Activated CD4-positive, alpha-beta T cell treated with anti-CD3 and anti-CD28 coated beads, Interleukin-2, amount 50 U/mL, for 24 hours (primary cell): ENCODE measurements around the gene LRIT1.

Experiments used
- DNase-seq, 2 donors: peaks; one replicate each; pipeline ENCODE4 v3.0.0-alpha.2; 2020; ENCODE audit warnings: low read depth in 1 of 2, low spot score in 1 of 2

LRIT1 gene

DNA sequence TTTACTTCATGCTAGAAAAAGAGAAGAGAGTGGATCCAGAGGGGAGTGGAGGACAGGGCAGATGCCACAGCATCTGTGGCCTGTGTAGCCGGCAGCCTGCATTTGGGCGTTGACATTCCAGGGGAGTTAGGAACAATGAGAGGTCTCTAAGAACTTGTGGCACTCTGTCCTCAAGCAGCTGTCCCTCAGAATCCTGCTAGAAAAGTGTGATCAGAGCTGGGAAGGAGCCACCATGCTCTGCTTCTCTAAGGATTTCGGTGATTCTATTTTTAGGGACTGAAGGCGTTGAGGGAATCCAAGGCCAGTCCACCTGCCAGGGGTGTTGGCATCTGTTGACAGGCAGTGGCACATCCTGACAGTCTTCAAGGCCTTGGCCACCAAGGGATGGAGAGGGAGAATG is 23.6 kb downstream of the LRIT1 start:
- no peak for DNase-seq

GRCh38 chr10:84216834-84217233 is 24.5 kb downstream of the LRIT1 start:
- DNase-seq, result no peak

DNA sequence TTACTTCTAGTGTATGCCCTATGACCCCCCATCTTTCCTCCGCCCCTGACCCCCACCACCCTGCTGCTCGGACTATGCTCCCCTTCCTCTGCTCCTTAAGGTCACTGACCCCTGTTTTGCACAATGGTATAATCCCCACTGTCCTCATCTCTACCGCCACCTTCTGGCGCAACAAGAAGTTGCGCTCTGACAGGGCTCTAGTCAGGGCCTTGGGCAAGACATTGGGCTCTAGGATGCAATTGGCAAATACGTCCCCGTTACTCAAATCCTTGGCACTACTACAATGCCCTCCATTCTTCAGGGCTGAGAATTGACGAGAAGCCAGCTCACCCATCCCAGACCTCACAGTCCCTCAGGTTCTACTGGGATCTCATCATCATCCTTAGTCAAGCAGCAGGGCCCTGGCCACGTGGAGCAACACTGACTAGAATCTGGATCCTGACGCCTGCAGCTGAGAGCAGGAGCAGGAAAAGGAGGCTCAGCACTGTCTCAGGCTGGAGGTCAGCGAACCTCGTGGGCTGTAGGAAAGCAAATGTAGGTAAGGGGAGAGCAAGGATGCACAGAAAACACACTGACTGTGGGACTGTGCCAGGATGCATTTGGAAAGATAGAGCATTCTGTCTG is 26.6 kb downstream of the LRIT1 start:
- no peak for DNase-seq

DNA sequence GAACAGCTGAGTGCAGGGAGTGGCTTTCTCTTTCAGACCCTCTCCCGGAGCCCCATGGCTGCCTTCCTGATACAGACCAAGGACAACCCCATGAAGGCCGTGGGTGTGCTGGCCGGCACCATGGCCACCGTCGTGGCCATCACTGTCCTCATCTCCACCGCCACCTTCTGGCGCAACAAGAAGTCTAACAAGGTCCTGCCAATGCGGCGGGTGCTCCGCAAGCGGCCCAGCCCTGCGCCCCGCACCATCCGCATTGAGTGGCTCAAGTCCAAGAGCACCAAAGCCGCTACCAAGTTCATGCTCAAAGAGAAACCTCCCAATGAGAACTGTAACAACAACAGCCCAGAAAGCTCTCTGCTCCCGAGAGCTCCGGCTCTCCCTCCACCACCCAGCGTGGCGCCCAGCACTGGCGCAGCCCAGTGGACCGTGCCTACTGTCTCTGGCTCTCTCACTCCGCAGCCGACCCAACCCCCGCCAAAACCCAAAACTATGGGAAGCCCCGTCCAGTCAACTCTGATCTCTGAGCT is 27.2 kb downstream of the LRIT1 start:
- DNase-seq, result no peak

GRCh38 chr10:84213076-84213475 is 28.3 kb downstream of the LRIT1 start:
- DNase-seq, result no peak

GRCh38 chr10:84212014-84212413 is 29.3 kb downstream of the LRIT1 start:
- no peak for DNase-seq

DNA sequence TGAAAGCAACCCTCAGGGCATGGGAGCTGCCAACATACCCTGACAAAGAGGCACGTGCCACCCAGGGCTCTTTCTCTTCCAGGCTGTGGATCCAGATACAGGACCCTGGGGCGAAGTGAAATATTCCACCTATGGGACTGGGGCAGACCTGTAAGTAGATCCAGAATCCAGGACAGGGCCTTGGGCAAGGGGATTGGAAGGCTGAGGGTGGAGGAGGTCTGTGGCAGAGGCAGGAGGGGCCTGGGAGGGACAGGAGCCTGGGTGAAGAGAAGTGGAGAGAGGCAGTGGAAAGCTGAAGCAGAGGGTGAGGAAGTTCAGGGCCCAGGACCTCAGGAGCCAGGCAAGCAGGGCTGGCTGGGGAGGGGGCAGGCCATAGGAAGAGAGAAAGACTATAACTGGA is 29.8 kb downstream of the LRIT1 start:
- DNase-seq, result no peak

DNA sequence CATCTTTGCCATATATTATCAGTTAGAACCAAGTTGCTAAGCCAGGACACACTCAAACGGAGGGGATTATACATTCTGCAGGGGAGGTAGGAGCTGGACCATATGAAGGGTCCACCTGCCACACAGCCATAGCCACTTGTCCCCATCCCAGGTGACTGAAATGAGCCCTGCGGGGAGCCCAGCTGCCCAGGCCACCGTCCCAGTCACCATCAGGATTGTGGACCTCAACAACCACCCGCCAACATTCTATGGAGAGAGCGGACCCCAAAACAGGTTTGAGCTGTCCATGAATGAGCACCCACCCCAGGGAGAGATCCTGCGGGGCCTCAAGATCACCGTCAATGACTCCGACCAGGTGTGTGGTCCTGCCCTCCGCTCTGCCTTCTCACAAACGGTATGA is 33.3 kb downstream of the LRIT1 start:
- DNase-seq, result no peak

- DNase-seq, result no peak
Observed at GRCh38 chr10:84205853-84206525, 35.4 kb downstream of the LRIT1 start.

- DNase-seq, result peak; percentile 29 to 32
Observed at GRCh38 chr10:84205049-84205852, 36.1 kb downstream of the LRIT1 start.

DNA sequence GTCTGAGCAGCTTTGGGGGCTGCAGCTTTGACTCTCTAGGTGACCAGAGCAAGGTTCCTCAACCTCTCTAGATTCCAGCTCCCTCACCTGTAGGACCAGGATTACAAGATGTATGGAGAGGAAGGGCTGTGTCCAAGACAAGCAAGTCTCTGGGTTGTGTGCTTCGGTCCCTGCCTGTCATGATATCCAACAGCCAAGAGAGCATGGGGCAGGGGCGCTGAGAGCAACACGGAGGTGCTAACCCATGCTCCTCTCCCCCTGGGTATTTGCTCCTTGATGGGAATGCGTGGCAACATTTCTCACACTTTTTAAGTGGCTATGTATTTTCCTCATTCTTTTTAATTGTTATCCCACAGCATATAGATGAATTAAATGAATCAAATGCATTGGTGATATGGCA is 36.7 kb downstream of the LRIT1 start:
- DNase-seq, result no peak

DNA sequence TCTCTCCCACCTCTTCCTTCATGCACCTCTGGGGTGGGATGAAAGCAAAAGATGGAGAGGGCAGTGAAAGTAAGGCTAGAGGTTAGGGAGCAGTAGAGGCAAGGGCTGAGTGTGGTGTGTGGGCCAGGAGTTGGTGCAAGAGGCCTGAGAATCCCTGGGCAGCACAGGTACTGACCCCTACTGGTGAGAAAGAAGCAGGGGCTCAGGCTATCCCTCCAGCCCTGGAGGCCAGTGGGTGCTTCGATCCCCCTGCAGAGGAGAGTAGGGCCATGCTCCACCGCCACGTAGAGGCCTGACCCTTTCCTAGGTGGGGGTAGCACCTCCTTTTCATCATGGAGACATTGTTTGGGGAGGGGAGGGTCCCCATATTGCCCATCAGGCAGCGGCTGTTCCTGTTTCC is 37.2 kb downstream of the LRIT1 start:
- DNase-seq, result no peak

GRCh38 chr10:84202349-84202748 is 39.0 kb downstream of the LRIT1 start:
- DNase-seq, result no peak

DNA sequence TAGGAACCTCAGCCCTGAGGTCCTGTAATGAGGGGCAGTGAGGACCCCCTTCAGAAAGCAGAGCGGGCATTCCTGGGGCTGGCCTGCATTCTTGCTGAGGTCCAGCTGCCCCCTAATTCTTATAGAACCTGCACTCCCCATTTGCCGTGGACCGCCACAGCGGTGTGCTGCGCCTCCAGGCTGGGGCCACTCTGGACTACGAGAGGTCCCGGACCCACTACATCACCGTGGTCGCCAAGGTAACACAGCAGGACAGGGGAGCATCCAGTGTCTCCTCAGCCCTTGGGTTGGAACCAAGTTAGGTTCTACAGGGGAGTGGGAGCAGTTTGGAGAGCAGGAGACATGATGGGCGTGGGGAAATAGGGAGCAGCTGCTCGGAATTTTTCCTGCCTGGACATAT is 39.7 kb downstream of the LRIT1 start:
- DNase-seq, result no peak

GRCh38 chr10:84201244-84201606 is 40.1 kb downstream of the LRIT1 start:
- no peak for DNase-seq

DNA sequence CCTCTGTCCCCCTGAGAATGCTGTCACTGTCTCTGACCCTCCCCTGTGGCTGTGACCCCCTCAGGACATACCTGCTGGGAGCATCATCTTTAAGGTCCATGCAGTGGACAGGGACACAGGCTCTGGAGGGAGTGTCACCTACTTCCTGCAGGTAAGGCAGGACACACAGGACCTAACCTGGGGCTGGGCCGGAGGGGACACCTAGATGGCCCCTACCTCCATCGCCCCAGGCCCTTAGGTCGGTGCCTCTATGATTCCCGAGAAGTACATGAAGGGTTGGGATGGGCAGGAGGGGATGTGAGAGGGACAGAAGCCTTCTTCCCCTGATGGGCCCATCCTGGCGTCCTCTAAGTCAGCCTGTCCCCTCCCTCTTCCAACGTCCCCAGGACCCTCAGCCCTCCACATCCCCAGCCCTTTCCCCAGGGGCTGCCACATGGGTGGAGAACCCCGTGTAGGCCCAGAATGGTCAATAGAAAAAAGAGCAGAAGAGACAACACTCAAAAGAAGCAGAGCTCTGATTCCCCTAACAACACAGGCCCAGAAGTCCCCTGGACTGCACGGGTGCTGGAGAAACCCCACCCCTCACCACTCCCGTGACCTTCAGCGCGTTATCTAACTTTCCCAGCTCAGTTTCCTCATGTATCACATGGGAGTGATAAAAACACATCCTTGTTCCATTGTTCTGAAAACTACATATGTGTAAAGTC is 40.7 kb downstream of the LRIT1 start:
- no peak for DNase-seq

- DNase-seq, result no peak
Observed at GRCh38 chr10:84198206-84198915, 43.0 kb downstream of the LRIT1 start.

GRCh38 chr10:84197643-84198042 is 43.7 kb downstream of the LRIT1 start:
- DNase-seq, result no peak

GRCh38 chr10:84196941-84197340 is 44.4 kb downstream of the LRIT1 start:
- DNase-seq, result no peak

GRCh38 chr10:84196083-84196482 is 45.3 kb downstream of the LRIT1 start:
- DNase-seq, result no peak
